Mesendoderm (in vitro differentiated cells): ENCODE data around the gene DHRS7C.
A peak's percentile ranks its signal among the peaks of the same experiment; 100 is the strongest.

Experiments used
- DNase-seq: peaks from one replicate; pipeline ENCODE4 v3.0.0; 2013
- H2AK5ac ChIP-seq: 2 replicates; pipeline ENCODE4 v1.6.1; 2013; ENCODE audit warnings: low read length, inconsistent platforms
- H2BK120ac ChIP-seq: 2 replicates; pipeline ENCODE4 v1.6.1; 2013; ENCODE audit warnings: low read depth, mild to moderate bottlenecking, low read length, moderate library complexity, mixed read lengths
- H2BK15ac ChIP-seq: replicated peaks from 2 replicates; pipeline ENCODE4 v1.6.1; 2013; ENCODE audit warnings: low read depth, mild to moderate bottlenecking, moderate library complexity
- H2BK5ac ChIP-seq: 2 replicates; pipeline ENCODE4 v1.6.1; 2013; ENCODE audit warnings: low read length, inconsistent platforms
- H3K18ac ChIP-seq: 2 replicates; pipeline ENCODE4 v1.6.1; 2013; ENCODE audit warnings: mild to moderate bottlenecking, low read length, mixed read lengths
- H3K23ac ChIP-seq: one replicate; pipeline ENCODE4 v1.6.1; 2013; ENCODE audit warnings: low read length
- H3K27ac ChIP-seq: 2 replicates; pipeline ENCODE4 v1.5.1; 2013; ENCODE audit warnings: low read depth, mild to moderate bottlenecking, inconsistent platforms, low read length, moderate library complexity
- H3K27me3 ChIP-seq: 2 replicates; pipeline ENCODE4 v1.6.1; 2013; ENCODE audit warnings: low read length, control low read depth, mild to moderate bottlenecking, inconsistent platforms; ENCODE audit not compliant: insufficient read depth, poor library complexity
- H3K36me3 ChIP-seq: 2 replicates; pipeline ENCODE4 v1.6.1; 2013; ENCODE audit warnings: low read length, inconsistent platforms; ENCODE audit not compliant: control insufficient read depth, insufficient read depth
- H3K4ac ChIP-seq: one replicate; pipeline ENCODE4 v1.6.1; 2013; ENCODE audit warnings: low read depth, mild to moderate bottlenecking, low read length, moderate library complexity
- H3K4me1 ChIP-seq: 2 replicates; pipeline ENCODE4 v1.6.1; 2013; ENCODE audit warnings: low read depth, low read length, inconsistent platforms; ENCODE audit not compliant: control insufficient read depth
- H3K4me2 ChIP-seq: 2 replicates; pipeline ENCODE4 v1.6.1; 2013; ENCODE audit warnings: low read length
- H3K4me3 ChIP-seq: 2 replicates; pipeline ENCODE4 v1.5.1; 2013; ENCODE audit warnings: mild to moderate bottlenecking, low read length
- H3K56ac ChIP-seq: one replicate; pipeline ENCODE4 v1.6.1; 2013; ENCODE audit warnings: low read length
- H3K79me1 ChIP-seq: 2 replicates; pipeline ENCODE4 v1.6.1; 2013; ENCODE audit warnings: low read length, inconsistent platforms
- H3K79me2 ChIP-seq: 2 replicates; pipeline ENCODE4 v1.6.1; 2013; ENCODE audit warnings: mild to moderate bottlenecking, low read length; ENCODE audit not compliant: control insufficient read depth, insufficient read depth
- H3K9ac ChIP-seq: 2 replicates; pipeline ENCODE4 v1.6.1; 2013; ENCODE audit warnings: low read length, inconsistent platforms
- H4K5ac ChIP-seq: one replicate; pipeline ENCODE4 v1.6.1; 2013; ENCODE audit warnings: low read length
- H4K8ac ChIP-seq: one replicate; pipeline ENCODE4 v1.6.1; 2013; ENCODE audit warnings: low read depth, mild to moderate bottlenecking, control low read depth, low read length, moderate library complexity
- WGBS: extraction: QIAGEN DNeasy Blood & Tissue Kit; methylation state at CpG from one replicate; pipeline ENCODE4 v1.1.7; 2013; ENCODE audit warnings: low lambda C conversion rate, missing lambda C conversion rate; ENCODE audit not compliant: insufficient coverage; ENCODE audit errors: extremely low coverage; 5-methylcytosine and 5-hydroxymethylcytosine counted together

The DHRS7C gene

GRCh38 chr17:9780552-9780951 lies 10.8 kb downstream of the DHRS7C start:
- Histone ChIP-seq H3K27me3 (no peaks in the 10 kb centered on the region), H2BK120ac (no peak overlapping the region), H4K8ac (no peak overlapping the region), H3K4me1 (peaks cover 1% of the 10 kb centered on the region), H3K23ac (no peak overlapping the region), H3K79me1 (no peaks in the 10 kb centered on the region), H2BK15ac (no peak overlapping the region), H2AK5ac (no peak overlapping the region), H3K4me2 (no peak overlapping the region), H3K4me3 (no peak overlapping the region), H4K5ac (no peak overlapping the region), H3K18ac (no peak overlapping the region), H3K56ac (no peak overlapping the region), H3K27ac (no peak overlapping the region), H3K4ac (no peak overlapping the region), H2BK5ac (no peak overlapping the region), H3K79me2 (no peaks in the 10 kb centered on the region), H3K36me3 (no peaks in the 10 kb centered on the region), H3K9ac (no peak overlapping the region)
- no CpG with 5 or more reads among the region's 3 CpGs for WGBS
- no peak for DNase-seq

DNA sequence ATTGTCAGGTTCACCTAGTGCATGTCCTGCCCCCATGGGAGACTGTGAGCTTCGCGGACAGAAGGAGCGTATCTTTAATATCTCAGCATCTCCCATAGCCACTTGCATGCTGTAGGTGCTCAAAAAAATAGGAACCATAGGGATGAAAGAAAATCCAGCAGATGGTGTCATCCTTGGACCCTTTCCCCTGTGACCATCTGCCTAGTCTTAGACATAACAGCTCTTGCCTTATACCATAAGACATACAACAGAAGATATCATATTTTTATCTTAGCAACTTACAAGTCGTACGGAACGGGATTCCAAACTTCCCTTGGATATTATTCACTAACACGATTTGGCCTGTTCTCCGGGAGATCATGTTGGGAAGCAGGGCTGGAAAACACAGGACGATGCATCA lies 14.5 kb downstream of the DHRS7C start:
- Histone ChIP-seq H4K8ac (no peak overlapping the region), H2BK15ac (no peak overlapping the region), H3K27me3 (no peaks in the 10 kb centered on the region), H3K4me3 (no peak overlapping the region), H3K23ac (no peak overlapping the region), H3K9ac (no peak overlapping the region), H2BK120ac (no peak overlapping the region), H2BK5ac (no peak overlapping the region), H2AK5ac (no peak overlapping the region), H3K18ac (no peak overlapping the region), H3K56ac (no peak overlapping the region), H3K36me3 (no peaks in the 10 kb centered on the region), H3K79me1 (no peaks in the 10 kb centered on the region), H3K4me1 (peaks cover 1% of the 10 kb centered on the region), H3K4ac (no peak overlapping the region), H3K4me2 (no peak overlapping the region), H3K27ac (no peak overlapping the region), H3K79me2 (no peaks in the 10 kb centered on the region), H4K5ac (no peak overlapping the region)
- no peak for DNase-seq
- no CpG with 5 or more reads among the region's 9 CpGs for WGBS

GRCh38 chr17:9772658-9773057 lies 18.7 kb downstream of the DHRS7C start:
- no peak for DNase-seq
- Histone ChIP-seq H3K23ac (no peak overlapping the region), H3K79me1 (no peaks in the 10 kb centered on the region), H2BK5ac (no peak overlapping the region), H3K18ac (no peak overlapping the region), H4K5ac (no peak overlapping the region), H3K4me1 (peaks cover 1% of the 10 kb centered on the region), H3K4me2 (no peak overlapping the region), H2AK5ac (no peak overlapping the region), H2BK15ac (no peak overlapping the region), H3K4ac (no peak overlapping the region), H3K56ac (no peak overlapping the region), H3K27me3 (no peaks in the 10 kb centered on the region), H3K9ac (no peak overlapping the region), H3K36me3 (no peaks in the 10 kb centered on the region), H3K4me3 (no peak overlapping the region), H3K79me2 (no peaks in the 10 kb centered on the region), H3K27ac (no peak overlapping the region), H2BK120ac (no peak overlapping the region), H4K8ac (no peak overlapping the region)
- WGBS, result no CpG with 5 or more reads among the region's 19 CpGs

GRCh38 chr17:9771465-9771864 lies 19.9 kb downstream of the DHRS7C start:
- H2BK15ac ChIP-seq, result no peak overlapping the region
- H3K4me3 ChIP-seq, result no peak overlapping the region
- H3K4me2 ChIP-seq, result no peak overlapping the region
- no CpG with 5 or more reads among the region's 27 CpGs for WGBS
- H4K8ac ChIP-seq, result no peak overlapping the region
- no peak overlapping the region for H3K56ac ChIP-seq
- no peak overlapping the region for H3K27ac ChIP-seq
- no peaks in the 10 kb centered on the region for H3K27me3 ChIP-seq
- no peak for DNase-seq
- H3K18ac ChIP-seq, result no peak overlapping the region
- H3K4me1 ChIP-seq, result no peaks in the 10 kb centered on the region
- no peak overlapping the region for H2BK120ac ChIP-seq
- no peak overlapping the region for H3K4ac ChIP-seq
- H3K23ac ChIP-seq, result no peak overlapping the region
- H2AK5ac ChIP-seq, result no peak overlapping the region
- no peak overlapping the region for H2BK5ac ChIP-seq
- no peaks in the 10 kb centered on the region for H3K36me3 ChIP-seq
- H4K5ac ChIP-seq, result no peak overlapping the region
- H3K9ac ChIP-seq, result no peak overlapping the region
- no peaks in the 10 kb centered on the region for H3K79me1 ChIP-seq
- H3K79me2 ChIP-seq, result no peaks in the 10 kb centered on the region

DNA sequence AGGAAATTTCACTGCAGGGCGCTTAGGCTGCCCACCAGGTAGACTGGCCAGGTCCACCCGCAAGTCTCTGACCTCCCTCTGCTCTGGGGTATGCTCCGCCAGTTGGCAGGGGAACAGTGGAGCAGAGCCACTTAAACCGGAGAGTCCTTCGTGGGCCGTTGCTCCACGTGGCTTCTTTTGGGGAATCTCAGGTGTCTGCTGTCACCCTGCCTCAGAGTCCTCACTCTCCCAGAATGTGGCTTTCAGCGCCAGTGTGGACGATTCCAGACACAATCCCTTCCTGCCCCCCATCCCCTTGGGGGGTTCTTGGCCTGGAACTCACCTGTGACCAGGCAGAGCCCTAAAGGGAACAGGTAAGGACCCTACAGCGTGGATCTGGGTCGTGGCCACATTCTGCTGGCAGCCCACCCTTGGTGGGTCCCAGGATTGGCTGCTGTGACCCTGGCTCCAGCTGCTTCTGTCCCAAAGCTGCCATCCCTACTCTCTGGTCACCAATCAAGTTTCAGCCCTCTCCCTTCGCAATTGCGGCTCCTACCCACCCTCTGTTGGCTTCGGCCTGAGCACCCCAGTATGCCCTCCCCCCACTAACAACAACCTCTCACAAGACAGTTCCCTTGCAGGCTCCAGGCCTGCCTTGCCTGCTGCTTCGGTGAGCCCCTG lies 22.2 kb downstream of the DHRS7C start:
- Histone ChIP-seq H3K27ac (no peak overlapping the region), H4K8ac (no peak overlapping the region), H3K4me2 (no peak overlapping the region), H2AK5ac (no peak overlapping the region), H3K36me3 (no peaks in the 10 kb centered on the region), H3K79me1 (no peaks in the 10 kb centered on the region), H3K27me3 (no peaks in the 10 kb centered on the region), H3K4me3 (no peak overlapping the region), H3K4me1 (no peaks in the 10 kb centered on the region), H3K4ac (no peak overlapping the region), H4K5ac (no peak overlapping the region), H3K18ac (no peak overlapping the region), H2BK120ac (no peak overlapping the region), H2BK15ac (no peak overlapping the region), H3K9ac (no peak overlapping the region), H3K23ac (no peak overlapping the region), H2BK5ac (no peak overlapping the region), H3K56ac (no peak overlapping the region), H3K79me2 (no peaks in the 10 kb centered on the region)
- DNase-seq, result no peak
- WGBS, result no CpG with 5 or more reads among the region's 15 CpGs

GRCh38 chr17:9768381-9768934 lies 22.9 kb downstream of the DHRS7C start:
- Histone ChIP-seq H2BK5ac (no peak overlapping the region), H3K23ac (no peak overlapping the region), H3K56ac (no peak overlapping the region), H2AK5ac (no peak overlapping the region), H3K79me1 (no peaks in the 10 kb centered on the region), H3K36me3 (no peaks in the 10 kb centered on the region), H3K4me1 (no peaks in the 10 kb centered on the region), H2BK120ac (no peak overlapping the region), H3K27me3 (no peaks in the 10 kb centered on the region), H3K4me3 (no peak overlapping the region), H4K5ac (no peak overlapping the region), H3K4ac (no peak overlapping the region), H3K79me2 (no peaks in the 10 kb centered on the region), H3K4me2 (no peak overlapping the region), H4K8ac (no peak overlapping the region), H2BK15ac (no peak overlapping the region), H3K9ac (no peak overlapping the region), H3K27ac (no peak overlapping the region), H3K18ac (no peak overlapping the region)
- WGBS, result no CpG with 5 or more reads among the region's 5 CpGs
- peak; percentile 61 for DNase-seq
